Ectodermal cell (in vitro differentiated cells): ENCODE measurements around the gene NKX2-1.

Experiments
- H3K27ac ChIP-seq: 2 replicates; pipeline ENCODE4 v1.7.0; 2013; ENCODE audit warnings: mild to moderate bottlenecking, low read depth, low read length; ENCODE audit not compliant: insufficient read depth, poor library complexity, severe bottlenecking
- H3K27me3 ChIP-seq: 2 replicates; pipeline ENCODE4 v1.7.0; 2013; ENCODE audit warnings: mild to moderate bottlenecking, low read length; ENCODE audit not compliant: insufficient read depth, control insufficient read depth, poor library complexity, severe bottlenecking
- H3K36me3 ChIP-seq: one replicate; pipeline ENCODE4 v1.7.0; 2013; ENCODE audit warnings: low read length; ENCODE audit not compliant: control insufficient read depth, insufficient read depth
- H3K4me1 ChIP-seq: one replicate; pipeline ENCODE4 v1.7.0; 2013; ENCODE audit warnings: low read length; ENCODE audit not compliant: control insufficient read depth, insufficient read depth
- H3K4me3 ChIP-seq: 2 replicates; pipeline ENCODE4 v1.7.0; 2013; ENCODE audit warnings: low read depth, low read length, control low read depth; ENCODE audit not compliant: insufficient read depth
- H3K9me3 ChIP-seq: 2 replicates; pipeline ENCODE4 v1.7.0; 2013; ENCODE audit warnings: mild to moderate bottlenecking, low read length, moderate library complexity; ENCODE audit not compliant: control insufficient read depth
- WGBS, 2 experiments: methylation state at CpG; one replicate each; pipeline ENCODE4 v1.1.7; 2013; ENCODE audit warnings: missing lambda C conversion rate in 2 of 2; 5-methylcytosine and 5-hydroxymethylcytosine counted together

NKX2-1 gene

GRCh38 chr14:36517242-36518030 is 2.6 kb downstream of the NKX2-1 start:
- peaks cover 100% of the 10 kb centered on the region for H3K27me3 ChIP-seq
- H3K4me3 ChIP-seq, result no peak overlapping the region
- no peaks in the 10 kb centered on the region for H3K9me3 ChIP-seq
- no peaks in the 10 kb centered on the region for H3K36me3 ChIP-seq
- no peak overlapping the region for H3K27ac ChIP-seq
- 3% methylated on average over 87 of the region's 87 CpGs for WGBS, 2 experiments
- H3K4me1 ChIP-seq, result peaks cover 25% of the 10 kb centered on the region

GRCh38 chr14:36516719-36517241 is 3.3 kb downstream of the NKX2-1 start:
- Histone ChIP-seq H3K27ac (no peak overlapping the region), H3K36me3 (no peaks in the 10 kb centered on the region), H3K27me3 (peaks cover 100% of the 10 kb centered on the region), H3K4me3 (no peak overlapping the region), H3K9me3 (no peaks in the 10 kb centered on the region), H3K4me1 (peaks cover 25% of the 10 kb centered on the region)
- WGBS, 2 experiments, result 4 to 6% methylated on average over 15 to 16 of the region's 16 CpGs

GRCh38 chr14:36515896-36516718 is 3.9 kb downstream of the NKX2-1 start:
- 7 to 13% methylated on average over 8 to 11 of the region's 11 CpGs for WGBS, 2 experiments
- Histone ChIP-seq H3K9me3 (no peaks in the 10 kb centered on the region), H3K4me1 (peaks cover 25% of the 10 kb centered on the region)

GRCh38 chr14:36515105-36515593 is 4.9 kb downstream of the NKX2-1 start:
- no peak overlapping the region for H3K27ac ChIP-seq
- H3K4me1 ChIP-seq, result peaks cover 20% of the 10 kb centered on the region
- no peaks in the 10 kb centered on the region for H3K9me3 ChIP-seq
- no peak overlapping the region for H3K4me3 ChIP-seq
- H3K36me3 ChIP-seq, result no peaks in the 10 kb centered on the region
- WGBS, 2 experiments, result 1% methylated on average over 13 of the region's 14 CpGs
- H3K27me3 ChIP-seq, result peaks cover 100% of the 10 kb centered on the region

More at GRCh38 chr14:36515896-36516718, 3.9 kb downstream of the NKX2-1 start:
- H3K27me3 ChIP-seq, result peaks cover 100% of the 10 kb centered on the region
- no peak overlapping the region for H3K27ac ChIP-seq
- H3K4me3 ChIP-seq, result no peak overlapping the region
- no peaks in the 10 kb centered on the region for H3K36me3 ChIP-seq

GRCh38 chr14:36514278-36515104 is 5.5 kb downstream of the NKX2-1 start:
- WGBS, 2 experiments, result 3 to 4% methylated on average over 38 of the region's 38 CpGs
- Histone ChIP-seq H3K4me1 (peaks cover 19% of the 10 kb centered on the region), H3K27me3 (peaks cover 100% of the 10 kb centered on the region), H3K4me3 (no peak overlapping the region), H3K9me3 (no peaks in the 10 kb centered on the region), H3K27ac (no peak overlapping the region), H3K36me3 (no peaks in the 10 kb centered on the region)

- Histone ChIP-seq H3K4me1 (peaks cover 11% of the 10 kb centered on the region), H3K4me3 (no peak overlapping the region), H3K27me3 (peaks cover 100% of the 10 kb centered on the region), H3K27ac (no peak overlapping the region), H3K36me3 (no peaks in the 10 kb centered on the region), H3K9me3 (no peaks in the 10 kb centered on the region)
- 1 to 2% methylated on average over 38 of the region's 38 CpGs for WGBS, 2 experiments
These were observed 6.4 kb downstream of the NKX2-1 start for GRCh38 chr14:36513451-36514277.

- 1 to 2% methylated on average over 17 of the region's 17 CpGs for WGBS, 2 experiments
- peaks cover 10% of the 10 kb centered on the region for H3K4me1 ChIP-seq
- H3K36me3 ChIP-seq, result no peaks in the 10 kb centered on the region
- no peak overlapping the region for H3K27ac ChIP-seq
- peaks cover 100% of the 10 kb centered on the region for H3K27me3 ChIP-seq
- H3K4me3 ChIP-seq, result no peak overlapping the region
- no peaks in the 10 kb centered on the region for H3K9me3 ChIP-seq
These were observed 7.0 kb downstream of the NKX2-1 start for GRCh38 chr14:36513012-36513420.

- WGBS, 2 experiments, result 2 to 4% methylated on average over 8 to 9 of the region's 9 CpGs
- Histone ChIP-seq H3K36me3 (no peaks in the 10 kb centered on the region), H3K27me3 (peaks cover 100% of the 10 kb centered on the region), H3K4me3 (no peak overlapping the region), H3K9me3 (no peaks in the 10 kb centered on the region), H3K27ac (no peak overlapping the region), H3K4me1 (peaks cover 10% of the 10 kb centered on the region)
These were observed 7.4 kb downstream of the NKX2-1 start for GRCh38 chr14:36512585-36513003.

GRCh38 chr14:36511981-36512584 is 7.9 kb downstream of the NKX2-1 start:
- WGBS, 2 experiments, result 27 to 29% methylated on average over 7 of the region's 7 CpGs
- no peaks in the 10 kb centered on the region for H3K9me3 ChIP-seq
- H3K27me3 ChIP-seq, result peaks cover 100% of the 10 kb centered on the region
- peaks cover 10% of the 10 kb centered on the region for H3K4me1 ChIP-seq
- no peak overlapping the region for H3K27ac ChIP-seq
- no peaks in the 10 kb centered on the region for H3K36me3 ChIP-seq
- H3K4me3 ChIP-seq, result no peak overlapping the region
